ENCODE data around the gene ZFP90.

ZFP90 gene

DNA sequence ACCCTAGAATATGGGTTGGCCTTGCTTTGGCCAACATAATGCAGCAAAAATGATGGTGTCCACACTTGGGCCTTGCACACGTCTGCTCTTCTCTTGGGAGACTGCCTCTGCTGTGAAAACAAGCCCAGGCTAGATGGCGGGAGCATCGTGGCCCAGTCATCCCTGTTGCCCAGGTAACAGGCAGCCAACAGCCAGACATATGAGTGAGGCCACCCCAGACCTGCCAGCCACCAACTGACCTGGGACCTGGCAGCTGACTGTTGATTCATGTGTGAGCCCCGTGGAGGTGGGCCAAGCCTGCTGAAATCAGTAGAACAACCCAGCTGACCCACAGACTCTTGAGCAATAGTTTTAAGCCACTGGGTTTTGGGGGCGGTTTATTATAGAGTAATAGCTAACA lies 66.7 kb downstream of the ZFP90 start:
- DNase-seq (ENCODE audit: low read depth) = no peak
- H3K4me3 ChIP-seq (ENCODE audit: low read depth, low read length) = no peak overlapping the region
- TF ChIP-seq, protein P1, sequence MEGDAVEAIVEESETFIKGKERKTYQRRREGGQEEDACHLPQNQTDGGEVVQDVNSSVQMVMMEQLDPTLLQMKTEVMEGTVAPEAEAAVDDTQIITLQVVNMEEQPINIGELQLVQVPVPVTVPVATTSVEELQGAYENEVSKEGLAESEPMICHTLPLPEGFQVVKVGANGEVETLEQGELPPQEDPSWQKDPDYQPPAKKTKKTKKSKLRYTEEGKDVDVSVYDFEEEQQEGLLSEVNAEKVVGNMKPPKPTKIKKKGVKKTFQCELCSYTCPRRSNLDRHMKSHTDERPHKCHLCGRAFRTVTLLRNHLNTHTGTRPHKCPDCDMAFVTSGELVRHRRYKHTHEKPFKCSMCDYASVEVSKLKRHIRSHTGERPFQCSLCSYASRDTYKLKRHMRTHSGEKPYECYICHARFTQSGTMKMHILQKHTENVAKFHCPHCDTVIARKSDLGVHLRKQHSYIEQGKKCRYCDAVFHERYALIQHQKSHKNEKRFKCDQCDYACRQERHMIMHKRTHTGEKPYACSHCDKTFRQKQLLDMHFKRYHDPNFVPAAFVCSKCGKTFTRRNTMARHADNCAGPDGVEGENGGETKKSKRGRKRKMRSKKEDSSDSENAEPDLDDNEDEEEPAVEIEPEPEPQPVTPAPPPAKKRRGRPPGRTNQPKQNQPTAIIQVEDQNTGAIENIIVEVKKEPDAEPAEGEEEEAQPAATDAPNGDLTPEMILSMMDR (IDR thresholded peaks at IDR 0.05; ENCODE audit: insufficient read depth, low read depth, low read length, missing control alignments) = no peak

DNA sequence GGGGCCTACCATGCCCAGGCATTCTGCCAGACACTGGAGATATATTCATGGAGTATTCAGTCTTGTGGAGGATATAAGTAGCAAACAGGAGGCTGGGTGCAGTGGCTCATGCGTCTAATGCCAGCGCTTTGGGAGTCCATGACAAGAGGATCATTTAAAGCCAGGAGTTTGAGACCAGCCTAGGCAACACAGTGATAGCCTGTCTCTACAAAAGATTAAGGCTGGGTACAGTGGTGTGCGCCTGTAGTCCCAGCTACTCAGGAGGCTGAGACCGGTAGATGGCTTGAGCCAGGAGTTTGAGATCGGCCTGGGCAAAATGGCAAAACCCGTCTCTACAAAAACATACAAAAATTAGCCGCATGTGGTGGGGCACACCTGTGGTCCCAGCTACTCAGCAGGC lies 68.4 kb downstream of the ZFP90 start:
- no peak overlapping the region for H3K4me3 ChIP-seq (ENCODE audit: low read depth, low read length)
- no peak for DNase-seq (ENCODE audit: low read depth)
- TF ChIP-seq, protein P1 (IDR thresholded peaks at IDR 0.05; ENCODE audit: insufficient read depth, low read depth, low read length, missing control alignments) = no peak

DNA sequence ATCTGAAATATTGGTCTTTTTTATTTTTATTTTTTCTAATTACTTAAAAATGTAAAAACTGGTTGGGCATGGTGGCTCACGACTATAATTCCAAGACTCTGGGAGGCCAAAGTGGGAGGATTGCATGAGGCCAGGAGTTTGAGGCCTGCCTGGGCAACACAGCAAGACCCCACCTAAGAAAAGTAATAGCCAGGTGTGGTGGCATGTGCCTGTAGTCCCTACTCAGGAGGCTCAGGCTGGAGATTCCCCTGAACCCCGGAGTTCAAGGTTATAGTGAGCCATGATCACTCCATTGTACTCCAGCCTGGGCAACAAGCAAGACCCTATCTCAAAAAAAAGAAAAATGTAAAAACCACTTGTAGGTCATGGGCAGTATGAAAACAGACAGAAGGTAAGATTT lies 69.2 kb downstream of the ZFP90 start:
- TF ChIP-seq, protein P1 (IDR thresholded peaks at IDR 0.05; ENCODE audit: insufficient read depth, low read depth, low read length, missing control alignments) = no peak
- no peak overlapping the region for H3K4me3 ChIP-seq (ENCODE audit: low read depth, low read length)
- no peak for DNase-seq (ENCODE audit: low read depth)

DNA sequence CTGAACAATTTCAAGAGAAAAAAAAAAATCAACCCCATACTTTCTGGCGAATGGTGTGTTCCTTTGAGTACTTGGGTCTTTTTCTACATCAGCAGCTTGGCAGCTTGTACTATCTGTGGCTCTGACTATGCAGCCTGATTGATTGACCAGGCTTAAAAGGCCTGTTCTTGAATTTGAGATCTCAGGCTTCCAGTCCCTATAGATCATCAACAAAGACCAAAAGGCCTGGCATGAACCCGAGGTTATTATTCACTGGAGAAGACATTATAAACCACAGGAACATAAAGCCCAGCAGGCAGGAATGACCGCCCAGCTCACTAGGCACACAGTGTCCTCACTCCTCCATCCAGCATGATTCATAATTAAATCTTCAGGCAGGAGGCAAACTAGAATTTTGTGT lies 73.9 kb downstream of the ZFP90 start:
- no peak overlapping the region for H3K4me3 ChIP-seq (ENCODE audit: low read depth, low read length)
- TF ChIP-seq, protein P1 (IDR thresholded peaks at IDR 0.05; ENCODE audit: insufficient read depth, low read depth, low read length, missing control alignments) = no peak
- no peak for DNase-seq (ENCODE audit: low read depth)

DNA sequence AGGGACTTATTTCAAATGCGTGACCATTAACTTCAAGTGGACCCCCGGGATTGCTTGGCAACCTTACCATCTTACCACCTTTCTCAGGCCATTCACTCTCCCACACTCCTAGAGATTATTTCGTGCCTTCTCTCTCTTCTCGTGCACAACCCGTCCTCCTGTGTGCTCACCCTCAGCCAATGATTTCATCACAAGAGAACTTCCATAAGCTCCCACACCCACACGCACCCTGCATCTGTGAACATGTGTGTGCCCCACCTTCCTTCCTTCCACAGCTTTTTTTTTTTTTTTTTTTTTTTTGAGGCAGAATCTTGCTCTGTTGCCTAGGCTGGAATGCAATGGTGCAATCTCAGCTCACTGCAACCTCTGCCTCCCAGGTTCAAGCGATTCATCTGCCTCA lies 78.6 kb downstream of the ZFP90 start:
- TF ChIP-seq, protein P1 (IDR thresholded peaks at IDR 0.05; ENCODE audit: insufficient read depth, low read depth, low read length, missing control alignments) = no peak
- no peak for DNase-seq (ENCODE audit: low read depth)

More for the DNA sequence above, 78.6 kb downstream of the ZFP90 start:
- no peak overlapping the region for H3K4me3 ChIP-seq (ENCODE audit: low read depth, low read length)
